ENCODE measurements around the gene FOXA3.

Gene FOXA3

GRCh38 chr19:45863840-45864628, at the start of gene FOXA3:
Gene FOXA3, plus strand, starts transcription at chr19:45864326. Its CDS starts 131 bp downstream, at chr19:45864457.
- H3K4me3 ChIP-seq (ENCODE audit: low read depth, low read length), result peak within 1 kb of the TSS; percentile 40
- no peak for DNase-seq (ENCODE audit: low read depth)

DNA sequence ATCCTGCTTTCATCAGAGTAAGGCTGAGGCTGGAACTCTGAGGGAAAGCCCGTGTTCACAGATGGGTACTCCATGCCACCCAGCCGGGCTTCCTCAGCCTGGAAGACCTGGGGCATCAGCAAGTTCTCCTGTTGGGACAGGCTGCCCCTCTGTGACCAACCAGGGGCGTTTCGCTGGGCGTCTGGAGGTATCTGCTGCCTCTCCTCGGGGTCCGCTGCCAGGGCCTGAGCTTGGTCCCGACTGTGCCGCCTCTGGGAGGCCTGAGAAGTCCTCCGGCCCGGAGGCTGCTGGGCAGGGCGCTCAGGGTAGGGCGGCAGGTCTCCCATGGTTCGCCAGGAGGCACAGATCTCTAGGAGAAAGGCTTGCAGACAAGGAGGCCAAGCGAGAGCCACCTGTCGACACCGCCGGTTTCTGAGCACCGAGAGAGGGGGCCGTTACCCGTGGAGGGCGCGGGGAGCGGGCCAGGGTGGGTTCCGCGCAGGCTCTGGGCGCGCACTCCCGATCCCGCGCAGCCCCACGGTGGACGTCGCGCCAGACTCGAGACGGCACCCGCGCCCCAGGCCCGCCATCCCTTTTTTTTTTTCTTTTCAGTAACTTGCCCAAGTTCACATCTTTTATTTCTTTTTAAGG, 49.2 kb upstream of the FOXA3 start, which contains the start of gene RSPH6A:
TSS of gene RSPH6A (minus strand) at position 458 of the 630 bp plus-strand sequence. CDS start at position 326, 132 bp downstream.
- H3K4me3 ChIP-seq (ENCODE audit: low read depth, low read length), result peak within 1 kb of the TSS; percentile 9
- DNase-seq (ENCODE audit: low read depth), result no peak

DNA sequence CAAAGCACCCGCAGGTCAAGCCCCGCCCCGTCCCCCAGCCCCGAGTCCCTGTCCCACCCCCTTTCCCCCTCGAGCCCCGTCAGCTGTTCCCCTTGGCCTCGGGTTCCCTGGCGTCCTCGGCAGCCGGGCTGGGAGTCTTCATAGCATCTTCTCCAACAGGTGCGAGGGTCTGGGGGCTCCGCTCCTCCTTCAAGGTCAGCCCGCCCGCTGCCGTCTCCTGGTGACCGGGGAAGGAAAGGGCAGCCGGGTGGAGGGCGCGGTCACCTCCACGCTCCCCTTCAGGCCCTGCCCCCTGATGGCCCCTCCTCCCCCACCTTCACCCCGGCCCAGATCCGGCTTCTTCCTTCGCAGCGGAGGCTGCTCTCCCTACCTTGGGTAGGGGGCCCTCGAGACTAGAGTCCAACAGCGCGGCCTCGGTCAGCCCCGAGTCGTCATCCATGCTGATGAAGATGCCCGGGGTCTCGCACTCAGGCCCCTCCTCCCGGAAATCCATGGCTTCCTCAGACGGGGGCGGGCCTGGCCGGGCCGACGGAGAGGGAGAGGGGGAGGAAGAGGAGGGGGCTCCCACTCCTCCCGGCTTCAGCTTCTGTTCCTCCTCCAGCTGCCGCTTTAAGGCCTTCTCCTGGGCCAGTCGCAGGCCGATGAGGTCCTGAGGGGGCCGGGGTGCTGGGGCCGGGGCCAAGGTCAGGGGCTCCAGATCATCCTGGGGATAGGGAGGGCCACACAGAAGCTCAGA, 48.5 kb upstream of the FOXA3 start:
- no peak for DNase-seq (ENCODE audit: low read depth)
- H3K4me3 ChIP-seq (ENCODE audit: low read depth, low read length), result peak overlapping the region; percentile 9

DNA sequence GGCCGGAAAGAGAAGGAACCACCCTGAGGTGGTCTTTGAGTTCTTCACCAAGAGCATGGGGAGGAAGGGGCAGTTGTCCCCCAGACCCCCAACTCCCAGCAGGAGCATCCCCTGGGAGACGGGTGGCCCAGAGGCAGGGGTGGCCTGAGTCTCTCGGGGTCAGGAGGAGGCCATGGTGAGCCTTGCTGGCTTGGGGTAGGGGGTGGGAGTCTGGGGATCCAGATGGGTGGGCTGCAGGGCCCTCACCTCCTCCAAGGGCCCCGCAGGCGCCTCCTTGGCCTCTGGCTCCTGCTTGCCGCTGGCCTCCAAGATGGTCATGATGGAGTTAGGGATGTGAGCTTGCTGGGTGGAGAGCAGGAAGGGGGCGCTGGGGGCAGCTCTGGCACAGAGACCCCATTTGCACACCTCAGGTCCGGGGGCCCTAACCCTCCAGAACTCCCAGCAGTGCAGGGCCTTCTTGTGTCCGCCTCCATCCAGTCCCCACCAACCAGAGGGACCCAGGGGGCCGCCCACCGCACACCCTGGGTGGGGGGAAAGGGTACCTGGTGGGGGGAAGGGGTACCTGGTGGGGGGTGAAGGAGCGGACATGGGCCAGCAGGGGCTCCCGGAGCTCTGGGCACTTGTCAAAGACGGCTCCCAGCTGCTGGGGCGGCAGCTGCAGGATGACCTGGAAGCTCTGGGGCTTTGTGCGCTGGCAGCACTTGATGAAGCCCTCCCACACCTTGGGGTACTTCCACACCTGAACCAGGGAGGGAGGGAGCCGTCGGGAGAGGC, 47.7 kb upstream of the FOXA3 start:
- no peak for DNase-seq (ENCODE audit: low read depth)
- no peak overlapping the region for H3K4me3 ChIP-seq (ENCODE audit: low read depth, low read length)

- H3K4me3 ChIP-seq (ENCODE audit: low read depth, low read length), result no peak overlapping the region
- DNase-seq (ENCODE audit: low read depth), result peak; percentile 67
These were observed 47.0 kb upstream of the FOXA3 start for GRCh38 chr19:45817010-45817724.

DNA sequence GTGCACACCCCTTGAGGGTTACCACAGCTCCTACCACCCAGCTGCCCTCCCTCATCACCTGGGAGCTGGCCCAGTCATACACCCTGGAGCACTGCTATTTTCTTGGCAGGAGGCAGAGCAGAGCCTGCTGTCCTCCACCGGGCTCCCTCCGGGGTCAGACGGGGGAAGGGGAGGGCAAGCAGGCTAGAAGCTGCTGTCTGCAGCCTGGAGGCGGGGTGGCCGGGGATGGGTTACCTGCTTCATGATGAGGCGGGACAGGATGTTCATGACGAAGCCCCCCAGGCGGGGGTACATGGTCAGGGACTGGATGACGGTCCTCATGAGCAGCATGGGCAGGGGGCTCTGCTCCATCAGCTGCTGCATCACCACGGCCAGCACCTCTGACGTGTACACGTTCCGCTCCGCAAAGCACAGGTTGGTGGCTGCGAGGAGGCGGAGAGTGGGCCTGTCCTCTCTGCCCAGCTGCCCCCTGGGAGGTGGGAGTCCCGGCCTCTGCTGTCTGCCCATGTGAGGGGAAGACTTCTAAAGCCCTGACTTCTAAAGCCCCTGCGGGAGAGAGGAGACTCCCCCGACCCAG, 46.3 kb upstream of the FOXA3 start:
- H3K4me3 ChIP-seq (ENCODE audit: low read depth, low read length), result no peak overlapping the region
- DNase-seq (ENCODE audit: low read depth), result no peak

DNA sequence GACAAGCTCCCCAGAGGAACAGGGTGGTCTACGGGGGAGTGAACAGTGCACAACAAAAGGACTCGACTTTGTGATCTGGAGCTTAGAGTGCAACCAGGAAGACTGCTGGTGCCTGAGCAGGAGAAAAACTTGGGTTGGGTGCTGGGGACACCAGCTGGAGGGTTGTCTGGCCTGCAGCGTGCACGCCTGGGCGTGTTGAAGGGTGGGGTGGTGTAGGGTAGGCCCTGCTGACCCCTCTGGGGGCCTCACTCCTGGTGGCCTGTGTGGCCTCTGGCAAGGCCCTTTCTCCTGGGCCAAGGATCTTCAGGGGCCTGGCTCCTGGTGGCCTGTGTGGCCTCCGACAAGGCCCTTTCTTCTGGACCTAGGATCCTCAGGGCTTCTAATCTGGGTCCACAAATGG, 44.4 kb upstream of the FOXA3 start:
- DNase-seq (ENCODE audit: low read depth), result no peak
- H3K4me3 ChIP-seq (ENCODE audit: low read depth, low read length), result no peak overlapping the region

DNA sequence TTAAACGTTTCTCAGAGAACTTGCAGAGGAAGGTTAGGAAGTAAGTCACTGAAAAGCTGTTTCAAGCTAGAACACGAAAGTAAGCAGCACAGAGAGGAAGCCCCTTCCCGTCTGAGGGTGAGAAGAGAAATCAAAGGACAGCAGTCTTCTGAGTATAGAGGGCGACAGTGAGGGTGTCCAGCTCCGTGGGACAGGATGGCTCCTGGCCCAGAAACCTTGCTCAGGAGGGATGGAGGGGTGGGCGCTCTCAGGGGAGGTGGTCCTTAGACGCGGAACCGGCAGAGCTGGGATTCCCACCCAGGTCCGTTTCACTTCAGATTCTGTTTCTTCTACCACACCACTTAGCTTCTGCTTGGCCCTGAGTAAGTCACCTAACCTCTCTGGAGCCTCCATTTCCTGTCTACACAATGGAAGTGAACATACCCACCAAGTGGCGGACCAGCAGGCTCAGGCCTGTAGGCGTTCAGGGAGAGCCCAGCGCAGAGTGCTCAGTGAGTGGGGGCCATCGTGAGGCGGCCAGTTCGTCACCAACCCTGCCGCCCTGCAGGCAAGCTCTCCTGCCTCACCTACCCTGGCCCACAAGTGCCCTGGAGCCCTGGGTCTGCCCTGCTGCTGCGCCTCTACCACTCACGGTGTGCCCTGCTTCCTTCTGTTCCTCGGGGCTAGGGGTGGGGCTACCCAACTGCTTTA, 43.6 kb upstream of the FOXA3 start:
- H3K4me3 ChIP-seq (ENCODE audit: low read depth, low read length), result no peak overlapping the region
- no peak for DNase-seq (ENCODE audit: low read depth)

DNA sequence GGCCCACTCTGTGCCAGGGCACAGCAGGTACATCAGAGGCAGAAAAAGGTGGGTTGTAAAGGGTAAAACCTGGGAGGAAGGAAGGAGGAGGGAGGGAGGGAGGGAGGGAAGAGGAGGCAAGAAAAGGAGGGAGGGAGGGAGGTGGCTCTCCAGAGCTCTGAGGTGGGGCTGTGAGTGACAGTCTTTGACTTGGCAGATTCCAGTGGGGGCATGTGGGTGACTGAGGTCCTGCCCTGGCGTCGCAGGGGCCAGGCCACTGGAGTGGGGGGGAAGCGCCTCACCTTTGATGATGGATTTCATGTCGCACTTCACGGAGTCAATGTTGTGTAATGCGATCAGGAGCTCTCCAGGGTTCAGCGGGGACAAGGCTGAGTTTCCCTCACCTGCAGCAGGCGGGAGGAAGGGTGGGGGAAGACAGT, 43.0 kb upstream of the FOXA3 start:
- no peak for DNase-seq (ENCODE audit: low read depth)
- no peak overlapping the region for H3K4me3 ChIP-seq (ENCODE audit: low read depth, low read length)

- no peak for DNase-seq (ENCODE audit: low read depth)
These were observed 42.6 kb upstream of the FOXA3 start for GRCh38 chr19:45821570-45821969.

GRCh38 chr19:45822716-45823115, 41.4 kb upstream of the FOXA3 start:
- DNase-seq (ENCODE audit: low read depth), result no peak
- H3K4me3 ChIP-seq (ENCODE audit: low read depth, low read length), result no peak overlapping the region

More at GRCh38 chr19:45821570-45821969, 42.6 kb upstream of the FOXA3 start:
- no peak overlapping the region for H3K4me3 ChIP-seq (ENCODE audit: low read depth, low read length)

DNA sequence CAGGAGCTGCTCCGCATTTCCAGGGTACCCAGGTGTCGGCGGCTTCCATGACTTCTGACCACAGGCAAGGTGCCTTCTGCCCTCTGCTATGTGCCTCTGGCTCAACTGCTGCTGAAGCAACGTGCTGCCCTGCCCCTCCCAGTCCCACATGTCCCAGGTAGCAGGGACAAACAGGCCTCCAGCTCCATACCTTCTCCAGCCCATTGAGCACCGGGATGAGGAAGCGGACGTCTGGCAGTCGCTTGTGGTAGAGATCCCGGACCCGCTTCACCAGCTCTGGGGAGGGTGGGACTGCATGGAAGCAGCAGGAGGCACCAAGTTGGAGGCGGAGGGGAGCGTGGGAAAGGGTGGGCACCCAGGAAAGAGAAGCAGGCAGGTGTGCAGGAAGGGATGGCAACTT, 40.9 kb upstream of the FOXA3 start:
- DNase-seq (ENCODE audit: low read depth), result no peak
- H3K4me3 ChIP-seq (ENCODE audit: low read depth, low read length), result no peak overlapping the region

DNA sequence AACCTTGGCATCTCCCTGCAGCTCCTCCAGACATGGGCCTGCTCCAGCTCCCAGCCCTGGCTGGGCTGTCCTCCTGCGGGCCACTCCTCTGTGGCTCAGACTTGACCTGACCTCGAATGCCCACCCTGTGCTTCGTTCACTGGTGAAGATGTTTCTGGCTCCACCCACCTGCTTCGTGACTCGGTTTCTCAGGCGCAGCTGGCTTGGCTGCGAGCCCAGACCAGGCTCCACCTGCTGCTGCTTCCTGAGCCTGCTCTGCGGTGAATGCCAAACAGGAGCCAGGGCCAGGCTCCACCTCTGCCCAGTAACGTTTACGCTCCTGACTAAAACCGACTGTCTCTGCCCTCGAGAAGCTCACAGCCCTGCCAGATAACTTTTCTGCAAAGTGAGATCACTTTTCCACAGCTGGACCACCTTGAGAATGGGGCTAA, 40.1 kb upstream of the FOXA3 start:
- no peak overlapping the region for H3K4me3 ChIP-seq (ENCODE audit: low read depth, low read length)
- DNase-seq (ENCODE audit: low read depth), result no peak

DNA sequence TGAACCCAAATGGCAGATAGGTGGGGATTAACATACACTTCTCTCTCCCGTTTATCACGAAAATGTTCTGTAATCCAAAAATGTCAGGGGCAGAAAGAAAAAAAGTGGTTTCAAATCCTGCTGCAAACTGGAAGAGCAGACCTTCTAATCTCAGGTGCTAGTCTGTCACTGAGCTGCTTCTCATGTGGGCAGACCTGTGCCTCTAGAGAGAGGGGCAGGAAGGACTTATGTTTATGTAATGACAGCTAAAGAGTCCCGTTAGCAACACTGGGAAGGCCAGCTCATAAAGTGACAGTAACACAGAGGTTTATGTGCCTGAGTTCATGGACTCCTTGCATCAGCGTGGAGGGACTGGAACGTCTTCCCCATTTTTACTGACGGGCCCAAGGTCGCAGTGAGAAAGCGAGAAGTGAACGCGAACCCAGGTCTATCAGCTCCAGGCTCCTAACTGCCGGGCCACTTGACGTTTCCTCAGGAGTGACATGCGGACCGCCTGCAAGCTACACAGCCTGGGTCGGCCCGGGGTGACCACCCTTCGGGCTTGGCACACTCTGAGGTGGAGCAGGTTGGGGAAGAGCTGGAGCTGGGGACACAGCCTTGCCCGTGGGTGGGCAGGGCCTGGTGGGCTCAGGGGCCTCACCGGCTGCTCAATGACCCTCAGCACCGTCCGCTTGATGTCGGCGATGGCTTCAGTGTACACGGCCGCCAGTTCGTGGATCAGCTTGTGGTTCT, 39.4 kb upstream of the FOXA3 start:
- DNase-seq (ENCODE audit: low read depth), result no peak
- H3K4me3 ChIP-seq (ENCODE audit: low read depth, low read length), result no peak overlapping the region

- DNase-seq (ENCODE audit: low read depth), result no peak
These were observed 38.9 kb upstream of the FOXA3 start for GRCh38 chr19:45825263-45825605.

DNA sequence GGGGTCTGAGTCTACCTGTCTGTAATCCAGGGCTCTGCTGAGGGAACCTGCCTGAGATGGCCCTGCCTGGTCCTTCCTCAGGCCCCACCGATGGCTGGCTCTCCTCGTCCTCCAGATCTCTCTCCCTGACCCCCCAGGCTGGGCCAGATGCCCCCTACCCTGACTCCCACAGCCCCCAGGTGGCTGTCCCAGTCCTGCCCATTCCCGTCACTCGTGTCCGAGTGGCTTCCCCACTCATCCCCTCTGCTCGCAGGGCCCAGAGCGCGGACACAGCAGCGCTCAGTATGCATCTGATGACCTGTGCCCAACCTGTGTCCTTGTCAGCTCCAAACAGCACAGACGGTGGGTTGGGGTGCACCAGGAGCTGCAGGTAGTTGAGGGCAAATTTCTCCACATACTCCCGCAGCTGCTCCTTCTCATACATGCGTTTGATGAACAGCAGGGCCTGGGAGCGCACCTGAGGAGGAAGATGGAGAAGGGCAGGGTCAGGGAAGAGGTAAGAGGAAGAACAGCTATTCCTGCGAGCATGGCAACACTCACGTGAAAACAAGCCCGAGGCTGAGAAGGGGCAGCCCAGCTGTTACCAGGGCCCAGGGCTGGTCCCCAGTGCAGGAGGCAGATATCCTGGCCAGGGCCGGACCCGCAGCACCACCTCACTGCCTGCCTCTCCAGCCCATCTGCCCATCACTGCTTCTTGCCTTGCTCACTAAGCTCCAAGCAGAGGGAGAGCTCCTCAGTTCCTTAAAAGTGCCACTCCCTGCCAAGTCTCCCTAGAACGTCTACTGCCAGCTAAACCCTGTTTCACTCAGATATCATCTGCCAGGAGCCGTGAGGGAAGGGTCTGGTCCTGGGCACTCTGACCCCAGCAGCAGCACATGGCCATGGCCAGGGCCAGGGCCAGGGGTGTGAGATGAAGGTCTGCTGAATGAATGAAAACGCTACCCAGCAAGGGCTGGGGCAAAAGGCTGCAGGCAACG, 37.9 kb upstream of the FOXA3 start:
- DNase-seq (ENCODE audit: low read depth), result no peak
- no peak overlapping the region for H3K4me3 ChIP-seq (ENCODE audit: low read depth, low read length)

More at GRCh38 chr19:45825263-45825605, 38.9 kb upstream of the FOXA3 start:
- H3K4me3 ChIP-seq (ENCODE audit: low read depth, low read length), result no peak overlapping the region
